GM19397 (cell line): Measurements from ENCODE around the gene IGHMBP2.
"Not testable (repeated sequence)": the region's sequence is repeated elsewhere in the genome, so short reads cannot be mapped to it uniquely, and the experiment has no call there.

Source experiments
- ATAC-seq: cut with Tn5 transposase; IDR thresholded peaks from one replicate; pipeline ENCODE4 v1.9.1; 2021; ENCODE audit warnings: mild to moderate bottlenecking, moderate library complexity; ENCODE audit not compliant: unreplicated experiment

Gene IGHMBP2

GRCh38 chr11:68903288-68904247 is at the start of gene IGHMBP2, which contains the start of gene MRPL21:
Gene IGHMBP2, plus strand, starts transcription at chr11:68903891. Its CDS starts 62 bp downstream, at chr11:68903953.
Gene MRPL21, minus strand, starts transcription at chr11:68903832. Its CDS starts 22 bp downstream, at chr11:68903810.
- ATAC-seq: peak; percentile 89

GRCh38 chr11:68854273-68854958 is 49.3 kb upstream of the IGHMBP2 start:
- ATAC-seq: no peak

GRCh38 chr11:68855205-68855981 is 48.3 kb upstream of the IGHMBP2 start:
- no peak for ATAC-seq

- ATAC-seq: not testable (repeated sequence)
Measured at GRCh38 chr11:68856425-68857030, 47.2 kb upstream of the IGHMBP2 start.

- no peak for ATAC-seq
Measured at GRCh38 chr11:68857037-68857586, 46.6 kb upstream of the IGHMBP2 start.

GRCh38 chr11:68859123-68859522 is 44.6 kb upstream of the IGHMBP2 start:
- ATAC-seq: no peak

GRCh38 chr11:68862421-68862820 is 41.3 kb upstream of the IGHMBP2 start:
- no peak for ATAC-seq

- ATAC-seq: no peak
Measured at GRCh38 chr11:68863553-68864265, 40.0 kb upstream of the IGHMBP2 start.

- no peak for ATAC-seq
Measured at GRCh38 chr11:68865241-68865640, 38.5 kb upstream of the IGHMBP2 start.

- no peak for ATAC-seq
Measured at GRCh38 chr11:68867066-68867465, 36.6 kb upstream of the IGHMBP2 start.

- no peak for ATAC-seq
Measured at GRCh38 chr11:68868221-68868835, 35.4 kb upstream of the IGHMBP2 start.

GRCh38 chr11:68870470-68870869 is 33.2 kb upstream of the IGHMBP2 start:
- no peak for ATAC-seq

- no peak for ATAC-seq
Measured at GRCh38 chr11:68872216-68873003, 31.3 kb upstream of the IGHMBP2 start.

GRCh38 chr11:68878022-68878421 is 25.7 kb upstream of the IGHMBP2 start:
- no peak for ATAC-seq

- ATAC-seq: no peak
Measured at GRCh38 chr11:68880851-68881250, 22.8 kb upstream of the IGHMBP2 start.

GRCh38 chr11:68881320-68881719 is 22.4 kb upstream of the IGHMBP2 start:
- ATAC-seq: no peak

- ATAC-seq: no peak
Measured at GRCh38 chr11:68882391-68882790, 21.3 kb upstream of the IGHMBP2 start.

- ATAC-seq: not testable (repeated sequence)
Measured at GRCh38 chr11:68884827-68885226, 18.9 kb upstream of the IGHMBP2 start.
